H1 (cell line): ENCODE data around the gene GJA10. TPM values are rescaled to one million over a fixed set of nuclear protein-coding genes. Genes with fewer than 3 reads are reported as not detected.

ENCODE experiments used
- CTCF ChIA-PET: fragments of 300-600 bp; sonication (Branson Sonifier 250); formaldehyde crosslinking; loops from one replicate; lab custom pipeline; 2021; ENCODE audit not compliant: partially characterized antibody; lab: Charles Lee
- POLR2A ChIA-PET: fragments of 300-600 bp; sonication (Branson Sonifier 250); formaldehyde crosslinking; loops from one replicate; lab custom pipeline; 2021; ENCODE audit warnings: inconsistent platforms; ENCODE audit not compliant: partially characterized antibody; lab: Charles Lee
- DNase-seq, 2 experiments: peaks; one replicate each; pipeline versions ENCODE4 v3.0.0 to v3.0.0-alpha.2; 2010 to 2022; ENCODE audit warnings: low spot score in 2 of 2, low read depth in 1 of 2, mixed read lengths in 1 of 2
- FAIRE-seq: peaks from 2 replicates; lab custom pipeline; 2011; peaks lifted over from hg19 to GRCh38; lab: Jason Lieb, UNC
- H2AFZ ChIP-seq: 2 replicates; pipeline ENCODE4 v1.8.1; 2012; ENCODE audit warnings: low read length, inconsistent platforms
- H2AK5ac ChIP-seq: 2 replicates; pipeline ENCODE4 v1.6.1; 2013; ENCODE audit warnings: low read depth, low read length
- H2BK120ac ChIP-seq: replicated peaks from 2 replicates; pipeline ENCODE3; 2013; ENCODE audit warnings: low read depth, low read length, inconsistent platforms
- H2BK12ac ChIP-seq: 2 replicates; pipeline ENCODE4 v1.6.1; 2013; ENCODE audit warnings: low read depth, low read length
- H2BK15ac ChIP-seq: 2 replicates; pipeline ENCODE4 v1.6.1; 2013; ENCODE audit warnings: low read length
- H2BK20ac ChIP-seq: 2 replicates; pipeline ENCODE4 v1.6.1; 2013; ENCODE audit warnings: low read length
- H2BK5ac ChIP-seq: 2 replicates; pipeline ENCODE4 v1.6.1; 2013; ENCODE audit warnings: low read depth, low read length
- H3K14ac ChIP-seq: 2 replicates; pipeline ENCODE4 v1.6.1; 2013; ENCODE audit warnings: inconsistent platforms; ENCODE audit not compliant: insufficient read length
- H3K18ac ChIP-seq: 2 replicates; pipeline ENCODE4 v1.6.1; 2013; ENCODE audit warnings: low read length; ENCODE audit errors: extremely low read depth
- H3K23ac ChIP-seq: 2 replicates; pipeline ENCODE4 v1.6.1; 2013; ENCODE audit warnings: inconsistent platforms; ENCODE audit not compliant: insufficient read length
- H3K23me2 ChIP-seq: 2 replicates; pipeline ENCODE4 v1.6.1; 2013; ENCODE audit warnings: low read depth, low read length
- H3K27ac ChIP-seq: 2 replicates; pipeline ENCODE4 v1.6.1; 2011; ENCODE audit warnings: low read depth, low read length, inconsistent platforms
- H3K27me3 ChIP-seq, 4 experiments: replicated peaks in 1 of 4; 1 replicate in 1 of 4; 2 replicates in 3 of 4; pipeline versions ENCODE4 v1.6.1 to v1.8.1; 2011 to 2013; ENCODE audit warnings: low read length in 3 of 4, mild to moderate bottlenecking in 3 of 4, inconsistent platforms in 2 of 4, mixed read lengths in 2 of 4, moderate library complexity in 1 of 4; ENCODE audit not compliant: control insufficient read depth in 3 of 4, insufficient read depth in 3 of 4; ENCODE audit errors: extremely low read depth in 1 of 4
- H3K36me3 ChIP-seq, 4 experiments: 2 replicates each; pipeline versions ENCODE4 v1.6.1 to v1.8.1; 2011 to 2013; ENCODE audit warnings: mild to moderate bottlenecking in 4 of 4, low read length in 3 of 4, moderate library complexity in 2 of 4, control low read depth in 1 of 4, inconsistent platforms in 1 of 4; ENCODE audit not compliant: insufficient read depth in 4 of 4, control insufficient read depth in 2 of 4
- H3K4ac ChIP-seq: replicated peaks from 2 replicates; pipeline ENCODE3; 2013; ENCODE audit warnings: low read length, low read depth, mixed read lengths, inconsistent platforms; ENCODE audit not compliant: insufficient read length
- H3K4me1 ChIP-seq, 4 experiments: replicated peaks in 1 of 4; 1 replicate in 1 of 4; 2 replicates in 3 of 4; pipeline versions ENCODE4 v1.6.1 to v1.8.1; 2011 to 2013; ENCODE audit warnings: low read length in 3 of 4, inconsistent platforms in 2 of 4, mixed read lengths in 1 of 4; ENCODE audit not compliant: insufficient read depth in 4 of 4, control insufficient read depth in 3 of 4
- H3K4me2 ChIP-seq, 2 experiments: 2 replicates each; pipeline versions ENCODE4 v1.6.1 to v1.8.1; 2011 to 2013; ENCODE audit warnings: low read depth in 2 of 2, low read length in 2 of 2, control low read depth in 1 of 2, inconsistent platforms in 1 of 2, mild to moderate bottlenecking in 1 of 2; ENCODE audit not compliant: insufficient read depth in 1 of 2
- H3K4me3 ChIP-seq, 4 experiments: fragments of 200-600, 300-600 bp in 1 of 4; sonication (generic), shearing (Covaris generic), sonication (Bioruptor Twin) in 1 of 4; 2 replicates each; pipeline versions ENCODE4 v1.5.1 to v1.8.1; 2011 to 2016; ENCODE audit warnings: low read length in 4 of 4, low read depth in 3 of 4, control low read depth in 2 of 4, inconsistent platforms in 2 of 4, mild to moderate bottlenecking in 2 of 4, mixed read lengths in 1 of 4, moderate library complexity in 1 of 4; ENCODE audit not compliant: insufficient read depth in 2 of 4; ENCODE audit errors: extremely low read depth in 1 of 4
- H3K56ac ChIP-seq: replicated peaks from 2 replicates; pipeline ENCODE3; 2013; ENCODE audit warnings: low read depth, mild to moderate bottlenecking, mixed read lengths, low read length, inconsistent platforms; ENCODE audit not compliant: insufficient read length
- H3K79me1 ChIP-seq: 2 replicates; pipeline ENCODE4 v1.6.1; 2013; ENCODE audit warnings: low read depth, low read length, control low read depth
- H3K79me2 ChIP-seq, 2 experiments: 2 replicates each; pipeline versions ENCODE4 v1.6.1 to v1.8.1; 2012 to 2013; ENCODE audit warnings: low read length in 2 of 2, mild to moderate bottlenecking in 2 of 2, inconsistent platforms in 1 of 2; ENCODE audit not compliant: insufficient read depth in 2 of 2, control insufficient read depth in 1 of 2
- H3K9ac ChIP-seq, 4 experiments: replicated peaks in 1 of 4; 1 replicate in 1 of 4; 2 replicates in 3 of 4; pipeline versions ENCODE4 v1.6.1 to v1.8.1; 2011 to 2013; ENCODE audit warnings: low read depth in 3 of 4, low read length in 3 of 4, control low read depth in 2 of 4, mild to moderate bottlenecking in 2 of 4, moderate library complexity in 2 of 4, inconsistent platforms in 1 of 4; ENCODE audit errors: extremely low read depth in 1 of 4
- H3K9me3 ChIP-seq, 2 experiments: 2 replicates each; pipeline versions ENCODE4 v1.6.1 to v1.8.1; 2012 to 2013; ENCODE audit warnings: mild to moderate bottlenecking in 2 of 2, moderate library complexity in 2 of 2, control low read depth in 1 of 2, inconsistent platforms in 1 of 2, low read depth in 1 of 2, low read length in 1 of 2, mixed read lengths in 1 of 2; ENCODE audit not compliant: insufficient read depth in 2 of 2
- H4K20me1 ChIP-seq, 2 experiments: replicated peaks in 1 of 2; 2 replicates each; pipeline versions ENCODE3 to v1.8.1; 2011 to 2013; ENCODE audit warnings: inconsistent platforms in 2 of 2, low read length in 2 of 2, mild to moderate bottlenecking in 1 of 2; ENCODE audit not compliant: insufficient read depth in 2 of 2, control insufficient read depth in 1 of 2
- H4K5ac ChIP-seq: 2 replicates; pipeline ENCODE4 v1.6.1; 2013; ENCODE audit warnings: low read length, low read depth, mixed read lengths, inconsistent platforms; ENCODE audit not compliant: insufficient read length
- H4K8ac ChIP-seq: 2 replicates; pipeline ENCODE4 v1.8.0; 2013; ENCODE audit warnings: mild to moderate bottlenecking, moderate library complexity, low read length, inconsistent platforms; ENCODE audit not compliant: insufficient read depth; ENCODE audit errors: extremely low read depth
- H4K91ac ChIP-seq: replicated peaks from 2 replicates; pipeline ENCODE3; 2013; ENCODE audit warnings: low read length, mixed read lengths, inconsistent platforms; ENCODE audit not compliant: insufficient read length
- BRCA1 ChIP-seq: IDR thresholded peaks from 2 replicates; pipeline ENCODE4 v1.6.1; 2012; ENCODE audit warnings: low read depth, low read length, improper control_type of control experiment
- CEBPB ChIP-seq: IDR thresholded peaks from 2 replicates; pipeline ENCODE4 v1.6.1; 2012; ENCODE audit warnings: low read depth, low read length
- EP300 ChIP-seq, 2 experiments: IDR thresholded peaks; 1 replicate in 1 of 2; 2 replicates in 1 of 2; pipeline ENCODE4 v1.6.1; 2011 to 2012; ENCODE audit warnings: low read depth in 2 of 2, low read length in 2 of 2, mild to moderate bottlenecking in 2 of 2, borderline replicate concordance in 1 of 2, inconsistent platforms in 1 of 2, moderate library complexity in 1 of 2
- HDAC2 ChIP-seq, 2 experiments: fragments of 300-600 bp in 1 of 2; sonication (generic) in 1 of 2; IDR thresholded peaks; 2 replicates each; pipeline ENCODE4 v1.6.1; 2011 to 2012; ENCODE audit warnings: low read depth in 2 of 2, low read length in 2 of 2, mild to moderate bottlenecking in 2 of 2, moderate library complexity in 2 of 2, borderline replicate concordance in 1 of 2, inconsistent platforms in 1 of 2
- HDAC6 ChIP-seq: IDR thresholded peaks from one replicate; pipeline ENCODE4 v1.7.1; 2012; ENCODE audit warnings: low read depth, mild to moderate bottlenecking, inconsistent platforms, low read length, moderate library complexity
- MAFK ChIP-seq: IDR thresholded peaks from 2 replicates; pipeline ENCODE4 v1.6.1; 2012; ENCODE audit warnings: low read depth, mild to moderate bottlenecking, improper control_type of control experiment, low read length
- NANOG ChIP-seq: IDR thresholded peaks from 2 replicates; pipeline ENCODE4 v1.6.1; 2011; ENCODE audit warnings: low read length, low read depth, mild to moderate bottlenecking, inconsistent platforms; ENCODE audit not compliant: insufficient read depth, poor library complexity, severe bottlenecking
- RAD21 ChIP-seq, 2 experiments: IDR thresholded peaks in 1 of 2; conservative IDR thresholded peaks in 1 of 2; 2 replicates each; pipeline ENCODE4 v1.6.1; 2011; ENCODE audit warnings: low read depth in 2 of 2, low read length in 2 of 2, improper control_type of control experiment in 1 of 2, inconsistent platforms in 1 of 2, mild to moderate bottlenecking in 1 of 2, moderate library complexity in 1 of 2
- RFX5 ChIP-seq: IDR thresholded peaks from 2 replicates; pipeline ENCODE4 v1.6.1; 2011; ENCODE audit warnings: low read depth, low read length, improper control_type of control experiment, borderline replicate concordance
- RNF2 ChIP-seq: fragments of 200-900, 300-1000 bp; sonication (generic); IDR thresholded peaks from 2 replicates; pipeline ENCODE4 v1.7.1; 2016; ENCODE audit warnings: borderline replicate concordance, low read depth, mild to moderate bottlenecking, antibody characterized with exemption, low read length; ENCODE audit not compliant: poor library complexity, severe bottlenecking; ENCODE audit errors: missing control alignments
- SUZ12 ChIP-seq: fragments of 200-600 bp; sonication (generic); IDR thresholded peaks from 2 replicates; pipeline ENCODE4 v1.6.1; 2012; ENCODE audit warnings: mild to moderate bottlenecking, inconsistent platforms, low read length, moderate library complexity, mixed read lengths
- WGBS, 2 experiments: shearing (Covaris generic) in 1 of 2; methylation state at CpG; one replicate each; pipeline versions ENCODE4 v1.1.6 to v1.1.7; 2013 to 2015; ENCODE audit warnings: low lambda C conversion rate in 2 of 2, mixed read lengths in 2 of 2, inconsistent platforms in 1 of 2, low coverage in 1 of 2, missing lambda C conversion rate in 1 of 2; ENCODE audit not compliant: insufficient replicate concordance in 2 of 2, insufficient coverage in 1 of 2, insufficient read length in 1 of 2; ENCODE audit errors: extremely low coverage in 1 of 2, missing lambda C conversion rate in 1 of 2; 5-methylcytosine and 5-hydroxymethylcytosine counted together
- polyA plus RNA-seq, 7 experiments: library from polyadenylated mRNA; depleted of rRNA in 3 of 7; stranded (reverse) in 5 of 7; unstranded in 2 of 7; fragments of >200 nt in 5 of 7; fragments of 200-250 nt in 2 of 7; gene quantifications; 1 replicate in 5 of 7; 2 replicates in 1 of 7; 4 replicates in 1 of 7; pipeline versions ENCODE4 v1.2.1 to v1.2.3, GENCODE V29; 2011 to 2013; ENCODE audit warnings: missing spikeins in 2 of 7, mixed read lengths in 2 of 7
- total RNA-seq: library from RNA; stranded (reverse); fragmentation: NEBNext Ultra II Directional; extraction: Animal tissue kit (Norgen Biotek cat#: 25700); gene quantifications from 2 replicates; pipeline ENCODE4 v1.2.1, GENCODE V29; 2021

GJA10 gene
- total and polyA plus RNA-seq, 2 of the 8 experiments (the other 6 are each of a cell fraction or from before 2014, with no cell fraction given), result 0.21 TPM; not detected in 1

- Histone ChIP-seq H2AFZ (no peak overlapping the region), H3K9ac (no peak overlapping the region), H3K23ac (no peak overlapping the region), H3K56ac (no peak overlapping the region), H3K4ac (no peak overlapping the region), H2BK5ac (no peak overlapping the region), H4K5ac (no peak overlapping the region), H4K91ac (no peak overlapping the region), H3K27me3 (no peaks in the 10 kb centered on the region), H2BK20ac (no peak overlapping the region), H2BK12ac (no peak overlapping the region), H4K8ac (no peak overlapping the region), H3K23me2 (no peaks in the 10 kb centered on the region; the same call in 1 of the 2 replicates), H3K18ac (no peak overlapping the region), H3K9me3 (no peaks in the 10 kb centered on the region), H3K79me1 (no peaks in the 10 kb centered on the region), H4K20me1 (no peaks in the 10 kb centered on the region), H3K4me3 (no peak overlapping the region), H3K27ac (no peak overlapping the region), H3K4me2 (no peak overlapping the region), H3K14ac (no peak overlapping the region), H2AK5ac (no peak overlapping the region), H3K4me1 (peaks cover 0 to 4% (median 0%) of the 10 kb centered on the region in 4 experiments; a peak in 2 of 7 replicates), H2BK15ac (no peak overlapping the region), H2BK120ac (no peak overlapping the region), H3K79me2 (no peaks in the 10 kb centered on the region), H3K36me3 (no peaks in the 10 kb centered on the region)
- WGBS, 2 experiments, result 90% methylated on average over 3 of the region's 3 CpGs; no CpG with 5 or more reads in 1 of the 2 experiments
- TF ChIP-seq RNF2 (no peak), MAFK (no peak), RFX5 (no peak), HDAC6 (no peak), SUZ12 (no peak), HDAC2 (IDR thresholded peaks at IDR 0.05; ENCODE audit: borderline replicate concordance in 1 of 2, low read depth in 2 of 2, low read length in 2 of 2) (no peak), EP300 (IDR thresholded peaks at IDR 0.05; ENCODE audit: borderline replicate concordance in 1 of 2, low read depth in 2 of 2, low read length in 2 of 2) (no peak), RAD21 (IDR thresholded peaks at IDR 0.05 in 1 of 2, conservative IDR thresholded peaks at IDR 0.05 in 1 of 2; ENCODE audit: low read depth in 2 of 2, low read length in 2 of 2) (no peak), BRCA1 (no peak), CEBPB (no peak), NANOG (no peak)
- POLR2A ChIA-PET, result interaction anchor here (1.3 kb wide), 1 partner anchor 16 kb away, joined by 3 read pairs; no protein-coding TSS in a partner anchor
- CTCF ChIA-PET, result no interaction called here
- DNase-seq (no peak), FAIRE-seq (no peak)
Observed at GRCh38 chr6:89888871-89889270, 5.4 kb upstream of the GJA10 start.
